A549 (cell line): ENCODE measurements around the gene TLR5. TPM values are rescaled to one million over a fixed set of nuclear protein-coding genes. Genes with fewer than 3 reads are reported as not detected.

Experiments used
- ATAC-seq, 2 experiments: fragments of 200-7000 bp in 1 of 2; fragments of >200 bp in 1 of 2; cut with Nextera tagmentation in 1 of 2; cut with Tn5 transposase in 1 of 2; 3 replicates each; pipeline versions ENCODE4 v1.8.0 to v1.9.1; 2018 to 2020; ENCODE audit warnings: mild to moderate bottlenecking in 1 of 2, moderate library complexity in 1 of 2
- CTCF ChIA-PET: fragments of 300-600 bp; sonication (Branson Sonifier 250); formaldehyde crosslinking; extraction: SDS; loops from one replicate; lab custom pipeline; 2021; ENCODE audit warnings: antibody characterized with exemption, inconsistent platforms; lab: Yijun Ruan, JAX
- POLR2A ChIA-PET: fragments of 350-600 bp; formaldehyde crosslinking; extraction: SDS; loops from one replicate; lab custom pipeline; 2021; ENCODE audit warnings: antibody characterized with exemption, inconsistent platforms; lab: Yijun Ruan, JAX
- DNase-seq, 2 experiments: peaks; one replicate each; pipeline versions ENCODE4 v3.0.0 to v3.0.0-alpha.2; 2011 to 2016; ENCODE audit warnings: low read depth in 1 of 2, low spot score in 1 of 2
- FAIRE-seq: peaks from 2 replicates; lab custom pipeline; 2011; peaks lifted over from hg19 to GRCh38; lab: Jason Lieb, UNC
- H3K27ac ChIP-seq, 2 experiments: fragments of >200 bp; sonication (Bioruptor Twin); formaldehyde crosslinking; 3 replicates each; pipeline ENCODE4 v1.5.1; 2016 to 2017
- H3K4me1 ChIP-seq: fragments of >200 bp; sonication (Bioruptor Twin); formaldehyde crosslinking; 3 replicates; pipeline ENCODE4 v1.6.1; 2016
- H3K4me2 ChIP-seq: fragments of >200 bp; sonication (Bioruptor Twin); formaldehyde crosslinking; 3 replicates; pipeline ENCODE4 v1.6.1; 2016
- H3K4me3 ChIP-seq: fragments of >200 bp; sonication (Bioruptor Twin); formaldehyde crosslinking; 3 replicates; pipeline ENCODE4 v1.5.1; 2016
- H3K9me3 ChIP-seq: fragments of >200 bp; sonication (Bioruptor Twin); formaldehyde crosslinking; 3 replicates; pipeline ENCODE4 v1.6.1; 2016
- BHLHE40 ChIP-seq: IDR thresholded peaks from 2 replicates; pipeline ENCODE4 v1.6.1; 2012; ENCODE audit warnings: low read depth, low read length, inconsistent platforms
- CBX2 ChIP-seq: fragments of 200-600 bp; sonication (generic); IDR thresholded peaks from 2 replicates; pipeline ENCODE4 v1.6.1; 2016; ENCODE audit warnings: low read depth, mild to moderate bottlenecking, borderline replicate concordance
- CEBPB ChIP-seq, 2 experiments: fragments of >200 bp in 1 of 2; sonication (Bioruptor Twin) in 1 of 2; formaldehyde crosslinking in 1 of 2; IDR thresholded peaks; 2 replicates each; pipeline ENCODE4 v1.6.1; 2012 to 2016
- CHD2 ChIP-seq: fragments of 150-350 bp; IDR thresholded peaks from 2 replicates; pipeline ENCODE4 v1.6.1; 2014; ENCODE audit warnings: low read length; ENCODE audit not compliant: partially characterized antibody
- CHD4 ChIP-seq: fragments of 200-600 bp; sonication (generic); IDR thresholded peaks from 2 replicates; pipeline ENCODE4 v1.6.1; 2016; ENCODE audit warnings: antibody characterized with exemption, mild to moderate bottlenecking, borderline replicate concordance
- ESRRA ChIP-seq: fragments of 150-350 bp; IDR thresholded peaks from 2 replicates; pipeline ENCODE4 v1.6.1; 2014; ENCODE audit warnings: mild to moderate bottlenecking, low read length, borderline replicate concordance
- HDAC2 ChIP-seq: fragments of 200-600 bp; sonication (generic); IDR thresholded peaks from 2 replicates; pipeline ENCODE4 v1.6.1; 2016
- JUN ChIP-seq, 2 experiments: fragments of >200 bp; sonication (Bioruptor Twin); formaldehyde crosslinking; IDR thresholded peaks; 2 replicates in 1 of 2; 3 replicates in 1 of 2; pipeline ENCODE4 v1.6.1; 2016 to 2017
- NR3C1 ChIP-seq: fragments of >200 bp; sonication (Bioruptor Twin); formaldehyde crosslinking; IDR thresholded peaks from 3 replicates; pipeline ENCODE4 v1.6.1; 2017
- RAD21 ChIP-seq, 2 experiments: fragments of >200 bp in 1 of 2; sonication (Bioruptor Twin) in 1 of 2; formaldehyde crosslinking in 1 of 2; IDR thresholded peaks in 1 of 2; conservative IDR thresholded peaks in 1 of 2; 2 replicates in 1 of 2; 3 replicates in 1 of 2; pipeline ENCODE4 v1.6.1; 2012 to 2018; ENCODE audit warnings: inconsistent platforms in 1 of 2
- RFX5 ChIP-seq: fragments of 450-650 bp; IDR thresholded peaks from 2 replicates; pipeline ENCODE4 v1.7.1; 2014; ENCODE audit warnings: antibody characterized with exemption, mild to moderate bottlenecking, moderate library complexity
- RNF2 ChIP-seq: fragments of 200-600 bp; sonication (generic); IDR thresholded peaks from 2 replicates; pipeline ENCODE4 v1.6.1; 2016; ENCODE audit warnings: low read depth, mild to moderate bottlenecking, antibody characterized with exemption, moderate library complexity, borderline replicate concordance
- ZSCAN20 ChIP-seq: fragments of 250-450 bp; sonication (Bioruptor Pico); IDR thresholded peaks from 2 replicates; pipeline ENCODE4 v1.8.0; 2022; ENCODE audit warnings: mild to moderate bottlenecking, moderate library complexity
- WGBS: methylation state at CpG from one replicate; pipeline ENCODE4 v1.1.6; 2017; ENCODE audit errors: missing lambda C conversion rate; 5-methylcytosine and 5-hydroxymethylcytosine counted together
- polyA plus RNA-seq, 4 experiments: library from polyadenylated mRNA; depleted of rRNA in 3 of 4; stranded (reverse); fragments of >200 nt; fragmentation: RNase III in 1 of 4; extraction: RNeasy Plus Mini Kit Qiagen cat#74134 plus additional on column Dnase treatment in 1 of 4; gene quantifications; 2 replicates in 3 of 4; 3 replicates in 1 of 4; pipeline ENCODE4 v1.2.3, GENCODE V29; 2011 to 2017
- TF ChIP-seq, protein P1 (sequence below): fragments of 150-350 bp; IDR thresholded peaks from 2 replicates; pipeline ENCODE4 v1.6.1; 2014; ENCODE audit warnings: low read depth, mild to moderate bottlenecking, low read length
- TF ChIP-seq, protein P2 (sequence below): IDR thresholded peaks from 2 replicates; pipeline ENCODE4 v1.6.1; 2012
- TF ChIP-seq, protein P3 (sequence below): fragments of >200 bp; sonication (Bioruptor Twin); formaldehyde crosslinking; IDR thresholded peaks from 3 replicates; pipeline ENCODE4 v1.6.1; 2016

The TLR5 gene
- polyA plus RNA-seq, 2 of the 4 experiments (the other 2 are of a cell fraction) = 0.22 to 1.3 TPM

DNA sequence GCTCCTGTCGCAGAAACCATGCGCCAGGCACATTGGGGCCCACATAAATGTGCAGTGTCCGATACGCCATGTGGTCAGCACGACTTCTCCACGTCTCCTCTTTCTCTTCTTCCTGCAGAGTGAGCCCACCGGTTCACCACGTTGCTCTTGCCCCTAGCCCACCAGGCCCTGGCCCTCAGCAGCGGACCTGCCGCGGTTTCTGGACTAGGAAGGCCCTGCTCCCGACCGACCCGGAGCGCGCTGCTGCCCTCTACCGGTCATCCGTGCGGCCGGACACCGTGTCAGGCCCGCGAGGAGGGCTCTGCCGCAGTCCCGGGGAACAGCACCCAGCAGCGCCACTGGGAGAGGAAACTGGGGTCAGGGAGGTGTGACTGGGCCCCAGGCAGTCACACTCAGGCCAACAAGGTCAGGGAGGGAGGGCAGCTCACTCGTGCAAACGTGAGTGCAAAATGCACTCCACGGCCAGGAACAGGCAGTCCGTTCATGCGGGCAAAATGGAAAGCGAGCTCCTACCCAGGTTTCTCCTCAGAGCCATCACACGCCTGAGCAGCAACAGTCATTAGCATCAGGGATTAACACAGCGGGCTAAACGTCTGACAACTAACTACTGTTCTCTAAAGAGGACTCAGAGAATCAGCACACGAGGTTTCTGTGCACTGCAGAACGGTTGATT is 13.7 kb downstream of the TLR5 start (continued):
- TF ChIP-seq, protein P1, sequence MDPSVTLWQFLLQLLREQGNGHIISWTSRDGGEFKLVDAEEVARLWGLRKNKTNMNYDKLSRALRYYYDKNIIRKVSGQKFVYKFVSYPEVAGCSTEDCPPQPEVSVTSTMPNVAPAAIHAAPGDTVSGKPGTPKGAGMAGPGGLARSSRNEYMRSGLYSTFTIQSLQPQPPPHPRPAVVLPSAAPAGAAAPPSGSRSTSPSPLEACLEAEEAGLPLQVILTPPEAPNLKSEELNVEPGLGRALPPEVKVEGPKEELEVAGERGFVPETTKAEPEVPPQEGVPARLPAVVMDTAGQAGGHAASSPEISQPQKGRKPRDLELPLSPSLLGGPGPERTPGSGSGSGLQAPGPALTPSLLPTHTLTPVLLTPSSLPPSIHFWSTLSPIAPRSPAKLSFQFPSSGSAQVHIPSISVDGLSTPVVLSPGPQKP = no peak
- peak; percentile 47 to 52 for TF ChIP-seq RAD21 (conservative IDR thresholded peaks at IDR 0.05 in 1 of 2, IDR thresholded peaks at IDR 0.05 in 1 of 2)

DNA sequence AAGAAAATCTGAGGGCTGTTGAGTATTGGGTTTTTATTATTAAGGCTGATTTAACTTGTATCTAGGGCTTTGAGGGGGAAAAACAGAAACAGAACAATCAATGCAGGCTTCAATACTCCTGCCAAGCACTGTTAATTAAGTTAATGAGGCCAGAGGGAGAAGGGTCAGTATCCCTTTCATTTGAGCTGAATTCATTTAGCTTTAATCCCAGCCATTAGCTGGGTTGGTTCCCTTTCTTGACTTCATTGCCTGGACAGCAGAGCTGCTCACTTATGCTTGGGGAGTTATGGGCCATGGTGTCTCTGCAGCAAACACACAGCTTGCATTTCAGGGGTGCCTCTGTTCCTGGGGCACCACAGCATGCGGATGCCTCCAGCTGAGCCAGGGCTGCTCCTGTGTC is 16.3 kb downstream of the TLR5 start:
- DNase-seq (no peak), ATAC-seq (no peak), FAIRE-seq (no peak)
- no peak overlapping the region for H3K4me3 ChIP-seq
- H3K4me1 ChIP-seq = 0 out of 3 replicates have a peak, but pooled peaks cover 3% of the 10 kb centered on the region
- H3K27ac ChIP-seq = no peak overlapping the region
- no peaks in the 10 kb centered on the region for H3K9me3 ChIP-seq
- TF ChIP-seq NR3C1 = no peak
- TF ChIP-seq ZSCAN20 (CRISPR knock-in tag) = no peak
- no peak for TF ChIP-seq HDAC2
- WGBS = no CpG with 5 or more reads among the region's 1 CpG
- ChIA-PET POLR2A (no interaction called here), CTCF (interaction anchor here (1.0 to 4.5 kb wide), 7 partner anchors 9 to 557 kb away, joined by 3 to 25 read pairs (median 4); partner anchors contain the start of gene TLR5)
- no peak overlapping the region for H3K4me2 ChIP-seq

DNA sequence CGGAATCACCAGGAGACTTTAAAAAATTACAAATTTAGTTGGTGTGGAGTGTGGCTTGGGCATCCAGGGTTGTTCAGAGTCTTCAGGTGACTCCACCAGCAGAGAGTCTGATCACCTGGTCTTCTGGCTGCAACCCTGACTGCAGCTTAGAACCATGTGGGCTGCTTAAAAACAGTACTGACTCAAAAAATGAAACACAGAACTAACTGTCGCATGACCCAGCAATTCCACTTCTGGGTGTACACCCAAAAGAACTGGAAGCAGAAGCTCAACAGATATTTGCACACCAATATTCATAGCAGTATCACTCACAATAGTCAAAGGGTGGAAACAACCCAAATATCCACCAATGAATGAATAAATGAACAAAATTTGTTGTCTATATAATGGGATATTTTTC is 17.3 kb downstream of the TLR5 start:
- 79% methylated on average over 2 of the region's 2 CpGs for WGBS
- FAIRE-seq = no peak

DNA sequence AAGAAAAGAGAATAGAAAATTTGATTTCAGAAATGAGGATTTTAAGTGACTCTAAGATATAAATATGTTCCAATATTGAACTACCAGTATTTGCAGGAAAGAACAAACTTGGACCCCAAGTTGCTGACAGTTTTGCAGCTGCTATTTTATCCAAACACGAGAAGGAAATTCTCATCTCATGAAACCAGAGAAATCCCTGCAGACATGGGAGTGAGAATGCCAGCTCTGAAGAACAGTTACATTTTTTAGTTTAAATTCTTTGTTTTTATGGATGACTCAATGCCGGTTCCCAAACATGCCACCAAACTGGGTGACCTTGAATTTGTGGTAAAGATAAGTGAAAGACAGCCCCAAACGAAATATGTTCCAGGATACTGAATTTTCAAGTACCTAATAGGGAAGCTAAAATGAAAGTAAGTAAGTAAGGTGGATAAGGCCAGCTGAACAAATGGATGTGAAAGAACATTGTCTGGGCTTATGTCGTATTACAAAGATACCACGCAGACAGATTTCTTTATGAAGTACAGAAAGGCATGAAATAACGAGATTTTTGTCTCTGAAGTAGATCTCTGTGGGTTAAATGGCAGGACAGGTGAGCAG is 19.9 kb downstream of the TLR5 start:
- no peak for TF ChIP-seq CHD4
- no peak for TF ChIP-seq CBX2
- TF ChIP-seq, protein P2, sequence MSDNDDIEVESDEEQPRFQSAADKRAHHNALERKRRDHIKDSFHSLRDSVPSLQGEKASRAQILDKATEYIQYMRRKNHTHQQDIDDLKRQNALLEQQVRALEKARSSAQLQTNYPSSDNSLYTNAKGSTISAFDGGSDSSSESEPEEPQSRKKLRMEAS = no peak
- no peak for DNase-seq
- H3K4me1 ChIP-seq = no peaks in the 10 kb centered on the region
- POLR2A ChIA-PET = no interaction called here
- peak overlapping the region; percentile 72 for H3K4me2 ChIP-seq
- H3K9me3 ChIP-seq = no peaks in the 10 kb centered on the region
- no peak for FAIRE-seq
- 53% methylated on average over 6 of the region's 6 CpGs for WGBS
- H3K27ac ChIP-seq = no peak overlapping the region
- H3K4me3 ChIP-seq = no peak overlapping the region
- CTCF ChIA-PET = interaction anchor here (0.8 to 5.5 kb wide), 35 partner anchors 10 to 1383 kb away, joined by 3 to 77 read pairs (median 5); partner anchors contain the start of genes FAM177B and TLR5
- no peak for ATAC-seq

More for the DNA sequence above, 17.3 kb downstream of the TLR5 start:
- H3K4me1 ChIP-seq = 0 out of 3 replicates have a peak, but pooled peaks cover 3% of the 10 kb centered on the region
- ATAC-seq = no peak
- H3K9me3 ChIP-seq = no peaks in the 10 kb centered on the region
- no peak overlapping the region for H3K27ac ChIP-seq
- TF ChIP-seq RFX5 = no peak
- TF ChIP-seq CHD2 = no peak
- TF ChIP-seq CEBPB (IDR thresholded peaks at IDR 0.05) = no peak
- TF ChIP-seq RNF2 = no peak
- TF ChIP-seq JUN (IDR thresholded peaks at IDR 0.05) = no peak
- TF ChIP-seq, protein P3, sequence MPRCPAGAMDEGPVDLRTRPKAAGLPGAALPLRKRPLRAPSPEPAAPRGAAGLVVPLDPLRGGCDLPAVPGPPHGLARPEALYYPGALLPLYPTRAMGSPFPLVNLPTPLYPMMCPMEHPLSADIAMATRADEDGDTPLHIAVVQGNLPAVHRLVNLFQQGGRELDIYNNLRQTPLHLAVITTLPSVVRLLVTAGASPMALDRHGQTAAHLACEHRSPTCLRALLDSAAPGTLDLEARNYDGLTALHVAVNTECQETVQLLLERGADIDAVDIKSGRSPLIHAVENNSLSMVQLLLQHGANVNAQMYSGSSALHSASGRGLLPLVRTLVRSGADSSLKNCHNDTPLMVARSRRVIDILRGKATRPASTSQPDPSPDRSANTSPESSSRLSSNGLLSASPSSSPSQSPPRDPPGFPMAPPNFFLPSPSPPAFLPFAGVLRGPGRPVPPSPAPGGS = no peak
- no peak for TF ChIP-seq ESRRA
- TF ChIP-seq BHLHE40 = no peak
- no peak for TF ChIP-seq ZSCAN20 (CRISPR knock-in tag)
- POLR2A ChIA-PET = no interaction called here
- no peak for DNase-seq
- H3K4me3 ChIP-seq = no peak overlapping the region
- CTCF ChIA-PET = interaction anchor here (1.4 to 5.5 kb wide), 5 partner anchors 8 to 558 kb away, joined by 4 to 77 read pairs (median 12); no protein-coding TSS in a partner anchor
- no peak overlapping the region for H3K4me2 ChIP-seq
